NCI-H1694 treated with DMSO at 0.1 percent for 48 hours (cell line): ENCODE measurements around the gene SAP25.
A peak's percentile ranks its signal among the peaks of the same experiment; 100 is the strongest.
"Not testable (repeated sequence)": the region's sequence is repeated elsewhere in the genome, so short reads cannot be mapped to it uniquely, and the experiment has no call there.

ENCODE experiments used
- DNase-seq: peaks from one replicate; lab custom pipeline; 2025; lab: John Stamatoyannopoulos, UW

The SAP25 gene

GRCh38 chr7:100575746-100576383, 2.2 kb upstream of the SAP25 start:
- DNase-seq = no peak

GRCh38 chr7:100575206-100575631, 1.5 kb upstream of the SAP25 start:
- no peak for DNase-seq

- DNase-seq = no peak
Measured at GRCh38 chr7:100574362-100575205, 884 bp upstream of the SAP25 start.

- no peak for DNase-seq
Measured at GRCh38 chr7:100572949-100573675, 588 bp downstream of the SAP25 start.

DNA sequence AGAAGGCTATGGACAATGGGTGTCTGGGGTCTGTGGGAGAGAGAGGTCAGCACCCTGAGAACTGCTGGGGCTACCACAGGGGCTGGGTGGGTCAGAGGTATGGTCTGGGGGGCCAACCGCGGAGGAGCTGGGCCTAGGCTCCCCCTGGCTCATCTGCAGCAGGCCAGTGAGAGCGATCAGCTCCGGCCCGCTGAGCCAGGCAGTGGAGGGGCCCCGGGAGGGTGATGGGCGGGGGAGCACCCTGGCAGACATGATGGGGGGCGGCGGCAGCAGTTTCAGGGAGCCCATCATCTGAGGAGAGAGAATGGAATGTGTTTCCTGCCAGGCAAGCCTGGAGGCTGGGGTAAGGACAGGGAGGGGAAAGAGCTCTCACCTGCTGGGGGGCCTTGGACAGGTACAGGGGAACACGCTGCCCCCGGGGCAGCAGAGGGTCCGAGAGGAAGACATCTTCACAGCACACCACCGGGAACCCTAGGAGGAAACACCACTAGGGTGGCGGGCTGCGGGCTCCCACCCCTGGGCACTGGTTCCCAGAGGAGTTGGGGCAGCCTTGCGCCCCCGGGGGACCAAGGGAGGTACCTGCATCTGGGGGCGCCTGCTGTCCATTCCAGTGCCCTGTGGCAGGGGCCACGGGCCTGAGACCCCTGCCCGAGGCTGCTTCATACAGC, 1.3 kb downstream of the SAP25 start:
- no peak for DNase-seq

GRCh38 chr7:100571829-100572116, 1.9 kb downstream of the SAP25 start:
- no peak for DNase-seq

DNA sequence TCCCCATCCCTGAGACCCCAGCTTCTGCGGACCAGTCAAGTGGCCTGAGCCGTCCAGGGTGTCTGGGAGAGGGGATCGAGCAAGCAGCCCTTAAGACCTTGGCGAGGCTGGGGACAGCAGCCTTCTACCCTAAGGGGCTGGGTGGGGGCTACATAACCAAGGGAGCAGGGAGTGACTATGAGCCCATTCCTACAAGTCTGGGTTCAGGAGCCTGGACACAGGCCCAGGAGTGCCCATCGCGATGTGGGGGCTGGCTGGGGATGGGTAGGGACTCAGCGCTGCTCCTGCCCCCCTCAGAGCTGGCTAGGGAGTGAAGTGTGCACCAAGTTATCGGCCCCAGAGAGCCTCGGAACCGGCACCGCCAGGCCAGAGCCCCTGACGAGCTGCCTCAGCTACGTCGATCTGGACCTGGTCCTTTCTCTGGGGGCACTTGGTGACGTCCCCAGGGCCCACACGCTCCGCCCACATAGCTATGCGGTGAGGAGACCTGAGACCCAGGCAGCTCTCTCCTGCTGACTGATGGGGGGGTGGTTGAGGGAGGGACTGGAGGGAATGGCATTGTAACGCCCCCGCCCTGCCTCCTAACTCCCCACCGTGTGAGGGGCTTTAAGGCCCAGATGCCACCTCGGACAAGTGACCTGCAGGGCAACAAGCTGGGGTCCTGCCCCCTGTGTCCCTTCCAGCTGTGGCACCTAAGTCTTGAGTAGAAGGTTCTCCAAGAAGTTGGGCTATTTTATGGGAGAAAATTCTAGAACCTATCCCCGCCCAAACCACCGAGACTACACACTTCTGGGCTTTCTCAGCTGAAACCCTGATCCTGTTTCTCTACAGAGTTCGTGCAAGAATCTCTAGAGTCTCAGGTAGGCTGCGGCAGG, 2.5 kb downstream of the SAP25 start:
- no peak for DNase-seq

DNA sequence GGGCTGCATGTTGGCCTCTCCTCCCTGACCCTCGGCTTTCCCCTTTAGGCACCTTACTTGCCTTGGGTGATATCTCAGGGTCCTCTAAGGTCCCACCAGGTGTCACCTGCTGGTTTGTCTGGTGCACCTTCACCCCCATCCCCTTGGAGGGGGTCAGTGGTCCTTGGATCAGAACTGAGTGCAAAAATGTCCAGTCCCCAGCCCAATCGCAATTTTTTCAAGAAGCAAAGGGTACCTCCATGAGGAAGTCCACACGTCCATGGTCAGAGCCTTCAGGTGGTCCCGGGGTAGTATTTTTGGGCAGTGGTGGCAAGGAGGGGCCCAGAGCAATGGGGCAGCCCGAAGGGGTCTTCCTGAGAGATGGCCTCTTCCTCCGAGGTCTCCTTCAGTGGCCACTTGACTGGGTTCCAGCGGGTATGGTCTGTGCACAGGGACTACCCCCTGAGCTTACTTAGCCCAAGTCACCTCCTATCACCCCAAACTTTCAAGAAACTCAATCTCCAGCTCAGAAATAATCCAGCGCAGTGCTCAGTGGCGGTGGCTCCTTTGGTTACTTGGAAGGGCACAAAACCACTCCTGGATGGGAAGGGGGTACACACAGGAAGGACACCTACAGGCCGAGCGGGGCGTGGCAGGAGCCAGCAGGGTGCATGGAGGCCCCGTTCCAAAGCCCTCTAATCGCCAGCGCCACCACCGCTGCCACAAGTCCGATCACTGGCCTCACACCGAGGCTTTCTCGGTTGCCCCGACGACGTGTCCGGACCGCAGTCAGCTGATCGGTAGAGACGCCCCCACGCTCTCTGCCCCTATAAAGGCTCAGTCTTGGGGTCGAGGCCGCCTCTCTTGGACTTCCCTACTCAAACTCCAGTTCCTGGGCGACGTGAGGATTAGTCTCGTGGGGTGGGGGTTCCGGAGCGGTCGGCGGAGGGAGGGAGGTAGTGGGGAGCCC, 4.5 kb downstream of the SAP25 start:
- no peak for DNase-seq

- DNase-seq = no peak
Measured at GRCh38 chr7:100568176-100568895, 5.4 kb downstream of the SAP25 start.

- no peak for DNase-seq
Measured at GRCh38 chr7:100567751-100568175, 5.9 kb downstream of the SAP25 start.

DNA sequence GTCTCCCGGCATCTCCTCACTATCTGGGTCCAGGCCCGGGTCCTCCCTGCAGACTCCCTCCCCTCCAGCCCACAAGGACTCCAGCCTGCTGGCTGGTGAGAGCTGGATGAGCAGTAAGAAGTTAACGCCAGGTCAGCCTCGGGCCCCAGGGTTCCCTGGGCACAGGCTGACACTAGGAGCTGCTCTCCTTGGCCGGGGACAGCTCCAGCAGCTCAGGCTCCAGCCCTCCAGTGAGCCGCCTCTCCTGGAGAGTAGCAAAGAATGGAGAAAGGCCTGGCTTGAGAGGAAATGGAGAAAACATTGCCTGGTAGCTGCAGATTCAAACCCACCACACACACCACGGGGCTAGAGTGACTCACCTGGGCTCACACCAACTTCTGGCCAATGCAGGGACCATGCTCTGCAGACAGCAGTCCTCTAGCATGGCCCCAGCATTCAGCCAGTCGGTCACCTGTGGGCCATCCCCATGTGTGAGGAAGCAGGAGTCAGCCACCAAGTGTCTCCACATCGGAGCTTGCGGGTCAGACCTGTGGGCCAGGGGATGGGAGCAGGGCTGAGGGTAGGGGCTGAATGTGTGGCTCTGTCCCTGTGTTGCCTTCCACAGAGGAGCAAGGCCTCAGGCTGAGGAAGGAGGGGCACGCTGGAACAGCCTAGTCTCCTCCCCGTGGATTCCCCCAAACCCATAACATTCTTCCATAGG, 6.5 kb downstream of the SAP25 start:
- DNase-seq = no peak

DNA sequence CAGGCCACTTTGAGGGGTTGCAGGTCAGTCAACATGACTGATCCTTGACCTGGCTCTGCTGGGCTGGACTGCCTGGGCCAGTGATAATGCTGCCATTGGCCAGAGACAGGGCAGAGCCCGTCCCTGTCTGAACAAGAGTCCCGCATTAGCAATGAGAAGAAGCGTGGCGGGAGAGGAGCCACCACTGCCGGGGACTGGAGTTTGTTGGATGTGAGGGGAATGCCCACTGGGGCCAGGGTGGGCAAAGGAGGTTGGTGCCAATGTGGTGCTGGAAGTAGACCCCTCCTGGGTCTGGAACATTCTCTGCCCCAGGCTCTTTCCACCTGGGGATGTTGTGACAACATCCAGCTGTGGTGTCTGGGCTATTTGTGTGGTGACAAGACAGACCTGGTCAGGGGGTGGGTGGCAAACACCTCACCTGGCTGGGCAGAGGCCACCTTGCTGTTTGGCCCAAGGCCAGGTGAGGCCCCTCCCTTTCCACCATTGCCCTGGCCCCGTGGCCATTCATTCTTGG, 7.6 kb downstream of the SAP25 start:
- DNase-seq = no peak

DNA sequence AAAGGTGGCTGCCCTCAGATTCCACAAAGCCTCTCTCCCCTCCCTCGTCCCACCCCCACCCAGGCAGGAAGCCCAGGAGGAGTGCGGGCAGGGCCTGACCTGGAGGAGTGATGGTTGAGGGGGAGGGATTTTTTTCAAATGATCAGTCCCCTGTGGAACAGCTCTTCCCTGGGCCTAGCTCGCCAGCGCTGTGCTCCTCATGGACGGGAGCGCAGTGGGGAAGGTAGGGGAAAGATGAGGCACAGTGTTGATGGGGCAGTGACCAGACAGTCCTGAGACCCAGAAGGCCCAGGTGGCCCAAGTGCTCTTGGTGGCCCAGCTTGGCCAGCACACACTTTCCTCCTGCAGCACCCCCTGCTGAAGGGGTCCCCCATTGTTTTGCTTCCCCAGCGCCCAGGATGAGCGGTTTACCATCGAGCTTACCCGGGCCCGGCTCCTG, 8.5 kb downstream of the SAP25 start:
- DNase-seq = no peak

GRCh38 chr7:100564405-100564804, 9.3 kb downstream of the SAP25 start:
- not testable (repeated sequence) for DNase-seq

DNA sequence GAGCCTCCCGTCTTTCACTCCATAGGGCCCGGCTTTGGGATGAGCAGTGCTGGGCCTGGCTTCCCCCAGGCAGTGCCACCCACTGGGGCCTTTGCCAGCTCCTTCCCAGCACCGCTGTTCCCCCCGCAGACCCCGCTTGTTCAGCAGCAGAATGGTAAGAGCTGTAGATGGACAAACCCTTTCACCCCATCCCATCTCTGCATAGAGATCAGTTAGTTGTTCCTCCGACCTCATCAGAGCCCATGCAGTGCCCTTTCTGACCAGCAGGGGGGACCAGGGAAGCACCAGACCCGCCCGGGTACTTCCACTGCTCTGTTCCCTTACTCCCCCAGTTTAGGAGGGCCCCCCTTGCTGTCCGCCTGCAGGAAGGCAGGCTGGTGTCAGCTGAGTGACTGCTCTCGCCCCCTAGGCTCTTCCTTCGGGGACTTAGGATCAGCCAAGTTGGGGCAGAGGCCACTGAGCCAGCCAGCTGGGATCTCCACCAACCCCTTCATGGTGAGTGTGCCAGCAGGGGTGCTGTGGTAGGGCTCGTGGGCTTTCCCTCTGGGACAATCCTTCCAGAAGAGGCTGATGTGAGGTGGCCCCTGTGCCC, 9.8 kb downstream of the SAP25 start:
- DNase-seq = peak; percentile 41

DNA sequence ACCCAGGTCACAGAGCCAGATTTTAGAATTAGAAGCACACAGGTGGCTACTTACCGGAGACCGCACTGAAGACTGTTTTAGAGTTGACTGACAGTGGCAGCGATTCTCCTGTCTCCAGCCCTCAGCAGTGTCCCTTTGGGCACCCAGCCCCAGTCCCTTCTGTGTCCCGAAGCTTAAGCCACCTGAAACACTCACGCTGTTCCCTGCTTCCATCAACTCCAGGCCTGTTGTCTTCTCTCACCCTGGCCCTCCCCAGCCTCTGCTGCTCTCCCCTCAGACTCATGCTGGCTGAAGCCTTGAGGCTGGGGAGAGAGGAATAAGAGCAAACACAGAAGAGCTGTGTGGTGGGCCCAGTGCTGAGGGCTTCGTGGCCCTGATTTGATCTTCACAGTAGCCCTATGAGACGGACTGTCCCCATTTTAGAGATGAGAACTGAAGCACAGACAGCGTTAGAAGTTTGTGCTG, 10.6 kb downstream of the SAP25 start:
- DNase-seq = no peak

- DNase-seq = no peak
Measured at GRCh38 chr7:100562195-100563099, 11.3 kb downstream of the SAP25 start.
